HepG2 (cell line): ENCODE measurements around the gene NIT2. TPM values are rescaled to one million over a fixed set of nuclear protein-coding genes. Genes with fewer than 3 reads are reported as not detected.

Experiments
- FOXK2 ChIP-seq: fragments of 450-650 bp; IDR thresholded peaks from 2 replicates; pipeline ENCODE4 v1.6.1; 2016
- KIAA2018 ChIP-seq: sonication (generic); formaldehyde crosslinking; IDR thresholded peaks from 2 replicates; pipeline ENCODE4 v1.5.0; 2020; ENCODE audit warnings: mild to moderate bottlenecking, missing genetic modification reagents, borderline replicate concordance
- MZF1 ChIP-seq: sonication (generic); formaldehyde crosslinking; IDR thresholded peaks from 2 replicates; pipeline ENCODE4 v1.8.1; 2023; ENCODE audit warnings: mild to moderate bottlenecking, missing genetic modification reagents, borderline replicate concordance
- THAP7 ChIP-seq: sonication (generic); formaldehyde crosslinking; IDR thresholded peaks from 2 replicates; pipeline ENCODE4 v1.8.1; 2023; ENCODE audit warnings: mild to moderate bottlenecking, missing genetic modification reagents
- ZNF276 ChIP-seq: sonication (generic); formaldehyde crosslinking; IDR thresholded peaks from 2 replicates; pipeline ENCODE4 v1.4.0; 2020; ENCODE audit warnings: mild to moderate bottlenecking, low read depth, missing genetic modification reagents
- ZNF407 ChIP-seq: sonication (generic); formaldehyde crosslinking; IDR thresholded peaks from one replicate; pipeline ENCODE4 v1.5.1; 2020; ENCODE audit warnings: mild to moderate bottlenecking, missing genetic modification reagents; ENCODE audit errors: not compliant biosample characterization
- ZNF747 ChIP-seq: sonication (generic); formaldehyde crosslinking; IDR thresholded peaks from 2 replicates; pipeline ENCODE4 v1.8.1; 2023; ENCODE audit warnings: missing genetic modification reagents, mild to moderate bottlenecking, borderline replicate concordance
- ZNF773 ChIP-seq: sonication (generic); formaldehyde crosslinking; IDR thresholded peaks from 2 replicates; pipeline ENCODE4 v1.4.0; 2020; ENCODE audit warnings: missing genetic modification reagents, borderline replicate concordance
- ZNF780A ChIP-seq: sonication (generic); formaldehyde crosslinking; IDR thresholded peaks from 2 replicates; pipeline ENCODE4 v1.8.0; 2022; ENCODE audit warnings: mild to moderate bottlenecking, missing genetic modification reagents, moderate library complexity
- ZSCAN20 ChIP-seq: sonication (generic); formaldehyde crosslinking; IDR thresholded peaks from 2 replicates; pipeline ENCODE4 v1.4.0; 2020; ENCODE audit warnings: missing genetic modification reagents, mild to moderate bottlenecking, borderline replicate concordance
- polyA plus RNA-seq, 8 experiments: library from polyadenylated mRNA; depleted of rRNA in 3 of 8; stranded (reverse) in 7 of 8; unstranded in 1 of 8; fragments of >200 nt; fragmentation: Illumina TruSeq in 4 of 8; extraction: Trizol in 4 of 8; gene quantifications; 2 replicates each; pipeline versions ENCODE4 v1.2.1 to v1.2.3, GENCODE V29; 2011 to 2016; ENCODE audit warnings: low read depth in 4 of 8, missing spikeins in 1 of 8, mixed read lengths in 1 of 8; ENCODE audit not compliant: insufficient read depth in 1 of 8
- total RNA-seq, 5 experiments: library from RNA; depleted of rRNA; stranded (reverse); fragments of >200 nt; fragmentation: Illumina TruSeq; extraction: Trizol; gene quantifications; 2 replicates each; pipeline ENCODE4 v1.2.3, GENCODE V29; 2016; ENCODE audit warnings: low read depth in 1 of 5

Gene NIT2
- total and polyA plus RNA-seq, 2 of the 13 experiments (the other 11 are each of a cell fraction or from before 2014, with no cell fraction given), result 43.4 to 49.1 TPM

GRCh38 chr3:100401674-100402041 lies 67.1 kb downstream of the NIT2 start (continued):
- TF ChIP-seq ZNF407 (CRISPR knock-in tag) (no peak), ZSCAN20 (CRISPR knock-in tag) (0 out of 2 replicates have a peak, but pooled peaks have one; percentile 11), ZNF780A (CRISPR knock-in tag) (0 out of 2 replicates have a peak, but pooled peaks have one; percentile 2), FOXK2 (no peak), KIAA2018 (no peak), ZNF276 (no peak), THAP7 (CRISPR knock-in tag) (no peak), MZF1 (CRISPR knock-in tag) (no peak), ZNF747 (CRISPR knock-in tag) (peak; percentile 32; the same call in 1 of the 2 replicates), ZNF773 (CRISPR knock-in tag) (no peak)
